ENCODE results near the gene RAB36. TPM values are rescaled to one million over a fixed set of nuclear protein-coding genes. Genes with fewer than 3 reads are reported as not detected.

RAB36 gene
- polyA plus RNA-seq, 1 of the 3 experiments (the other 2 are of a cell fraction): 6.6 TPM

- H3K36me3 ChIP-seq (replicated peaks in 1 of 2; ENCODE audit: control insufficient read depth in 1 of 2, insufficient read depth in 2 of 2, low read length in 1 of 2): no peaks in the 10 kb centered on the region
- H3K9me2 ChIP-seq: no peaks in the 10 kb centered on the region
- no peak overlapping the region for H3K27ac ChIP-seq (ENCODE audit: low read depth in 2 of 2, low read length in 1 of 2)
- TF ChIP-seq MXI1 (IDR thresholded peaks at IDR 0.05; ENCODE audit: low read depth, low read length): no peak
- TF ChIP-seq USF1 (IDR thresholded peaks at IDR 0.05; ENCODE audit: borderline replicate concordance, low read depth): no peak
- TF ChIP-seq PBX3 (IDR thresholded peaks at IDR 0.05): no peak
- TF ChIP-seq ELF1 (IDR thresholded peaks at IDR 0.05): no peak
- TF ChIP-seq FOSL2 (IDR thresholded peaks at IDR 0.05; ENCODE audit: borderline replicate concordance, low read depth): no peak
- ChIA-PET POLR2A (no interaction called here), CTCF (interaction anchor here (1.1 kb wide), 2 partner anchors 20 to 26 kb away, joined by 3 read pairs; no protein-coding TSS in a partner anchor)
- peaks cover 0 to 36% of the 10 kb centered on the region in 2 experiments; a peak in 1 of 4 replicates for H3K4me1 ChIP-seq (ENCODE audit: control insufficient read depth in 1 of 2, insufficient read depth in 2 of 2, low read depth in 1 of 2, low read length in 1 of 2)
- no peaks in the 10 kb centered on the region for H3K9me3 ChIP-seq
- no peaks in the 10 kb centered on the region for H3K27me3 ChIP-seq (ENCODE audit: insufficient read depth)
- no peak overlapping the region for H3K4me3 ChIP-seq (ENCODE audit: low read depth in 2 of 2, low read length in 1 of 2)
- no peak for DNase-seq
- no peak overlapping the region for H3K9ac ChIP-seq
- H3F3A ChIP-seq (replicated peaks; ENCODE audit: insufficient read depth): no peaks in the 10 kb centered on the region
- H4K20me1 ChIP-seq (ENCODE audit: insufficient read depth): peaks cover 36% of the 10 kb centered on the region
- no peak overlapping the region for H3K4me2 ChIP-seq
- peaks cover 59% of the 10 kb centered on the region for H3K79me2 ChIP-seq (ENCODE audit: insufficient read depth)
- H2AFZ ChIP-seq (ENCODE audit: low read depth): no peak overlapping the region
These were observed 61.6 kb downstream of the RAB36 start for GRCh38 chr22:23206915-23207314.

- Histone ChIP-seq H3K9ac (no peak overlapping the region), H3K9me3 (no peaks in the 10 kb centered on the region), H3K36me3 (replicated peaks in 1 of 2; ENCODE audit: control insufficient read depth in 1 of 2, insufficient read depth in 2 of 2, low read length in 1 of 2) (no peaks in the 10 kb centered on the region), H3K9me2 (no peaks in the 10 kb centered on the region), H2AFZ (ENCODE audit: low read depth) (no peak overlapping the region), H4K20me1 (ENCODE audit: insufficient read depth) (peaks cover 42% of the 10 kb centered on the region), H3F3A (replicated peaks; ENCODE audit: insufficient read depth) (no peaks in the 10 kb centered on the region), H3K27me3 (ENCODE audit: insufficient read depth) (no peaks in the 10 kb centered on the region), H3K79me2 (ENCODE audit: insufficient read depth) (peaks cover 68% of the 10 kb centered on the region), H3K27ac (ENCODE audit: low read depth in 2 of 2, low read length in 1 of 2) (peak overlapping the region in 1 of 2 experiments; percentile 6; a peak in 1 of 4 replicates), H3K4me3 (ENCODE audit: low read depth in 2 of 2, low read length in 1 of 2) (no peak overlapping the region), H3K4me1 (ENCODE audit: control insufficient read depth in 1 of 2, insufficient read depth in 2 of 2, low read depth in 1 of 2, low read length in 1 of 2) (peaks cover 0 to 46% of the 10 kb centered on the region in 2 experiments; a peak in 1 of 4 replicates), H3K4me2 (no peak overlapping the region)
- DNase-seq: no peak
- TF ChIP-seq RFX5 (IDR thresholded peaks at IDR 0.05; ENCODE audit: low read length) (no peak), MXI1 (IDR thresholded peaks at IDR 0.05; ENCODE audit: low read depth, low read length) (no peak), EP300 (IDR thresholded peaks at IDR 0.05; ENCODE audit: borderline replicate concordance in 1 of 2, low read depth in 1 of 2, low read length in 1 of 2) (no peak), TCF12 (IDR thresholded peaks at IDR 0.05) (no peak), FOXM1 (IDR thresholded peaks at IDR 0.05; ENCODE audit: low read depth) (no peak), RCOR1 (IDR thresholded peaks at IDR 0.05; ENCODE audit: low read length) (no peak), EZH2phosphoT487 (IDR thresholded peaks at IDR 0.05; ENCODE audit: borderline replicate concordance, low read depth) (no peak), USF2 (IDR thresholded peaks at IDR 0.05; ENCODE audit: borderline replicate concordance, low read depth, low read length) (no peak), RXRA (IDR thresholded peaks at IDR 0.05; ENCODE audit: borderline replicate concordance, low read depth) (no peak), TEAD4 (IDR thresholded peaks at IDR 0.05; ENCODE audit: borderline replicate concordance, insufficient read depth) (no peak), PBX3 (IDR thresholded peaks at IDR 0.05) (no peak), NRF1 (IDR thresholded peaks at IDR 0.05; ENCODE audit: low read depth, low read length) (no peak), MAX (IDR thresholded peaks at IDR 0.05; ENCODE audit: low read depth) (no peak), IRF3 (IDR thresholded peaks at IDR 0.05; ENCODE audit: low read depth, low read length) (no peak), POLR2AphosphoS5 (IDR thresholded peaks at IDR 0.05; ENCODE audit: low read depth, low read length) (no peak)
- ChIA-PET CTCF (interaction anchor here (1.1 to 3.2 kb wide), 4 partner anchors 10 to 82 kb away, joined by 3 to 13 read pairs (median 3); no protein-coding TSS in a partner anchor), POLR2A (no interaction called here)
- 97% methylated on average over 6 of the region's 11 CpGs for whole genome bisulfite sequencing (ENCODE audit: low lambda C conversion rate)
These were observed 62.6 kb downstream of the RAB36 start for GRCh38 chr22:23207729-23208393.

All from SK-N-SH (cell line).